SK-N-SH (cell line): ENCODE measurements around the gene DENND5B. TPM values are rescaled to one million over a fixed set of nuclear protein-coding genes. Genes with fewer than 3 reads are reported as not detected.

Source experiments
- CTCF ChIA-PET: fragments of 300-600, 350-600 bp; formaldehyde crosslinking; extraction: SDS; loops from one replicate; lab custom pipeline; 2021; lab: Yijun Ruan, JAX
- POLR2A ChIA-PET: fragments of 350-600 bp; sonication (Branson Sonifier 250); formaldehyde crosslinking; extraction: SDS; loops from one replicate; lab custom pipeline; 2020; ENCODE audit warnings: antibody characterized with exemption, inconsistent platforms; lab: Yijun Ruan, JAX
- DNase-seq: peaks from one replicate; pipeline ENCODE4 v3.0.0; 2012
- H2AFZ ChIP-seq: fragments of 200-600 bp; sonication (generic); 2 replicates; pipeline ENCODE4 v1.8.1; 2016; ENCODE audit warnings: antibody characterized with exemption, mild to moderate bottlenecking, low read depth
- H3F3A ChIP-seq: fragments of 200-600 bp; sonication (generic); replicated peaks from 2 replicates; pipeline ENCODE3; 2016; ENCODE audit warnings: antibody characterized with exemption, mild to moderate bottlenecking; ENCODE audit not compliant: insufficient read depth
- H3K27ac ChIP-seq, 2 experiments: fragments of 200-500 bp in 1 of 2; fragments of 200-600 bp in 1 of 2; sonication (Bioruptor generic) in 1 of 2; sonication (generic), shearing (Covaris generic) in 1 of 2; 2 replicates each; pipeline versions ENCODE4 v1.5.1 to v1.6.1; 2014 to 2016; ENCODE audit warnings: low read depth in 2 of 2, inconsistent platforms in 1 of 2, low read length in 1 of 2, mild to moderate bottlenecking in 1 of 2, mixed read lengths in 1 of 2
- H3K27me3 ChIP-seq: fragments of 200-600 bp; sonication (generic), shearing (Covaris generic); 2 replicates; pipeline ENCODE4 v1.6.1; 2016; ENCODE audit warnings: mixed run types; ENCODE audit not compliant: insufficient read depth
- H3K36me3 ChIP-seq, 2 experiments: fragments of 200-500 bp in 1 of 2; fragments of 200-600 bp in 1 of 2; sonication (Bioruptor generic) in 1 of 2; sonication (generic) in 1 of 2; replicated peaks in 1 of 2; 2 replicates each; pipeline versions ENCODE3 to v1.5.1; 2014 to 2016; ENCODE audit warnings: low read length in 1 of 2, mild to moderate bottlenecking in 1 of 2; ENCODE audit not compliant: insufficient read depth in 2 of 2, control insufficient read depth in 1 of 2
- H3K4me1 ChIP-seq, 2 experiments: fragments of 200-500 bp in 1 of 2; fragments of 200-600 bp in 1 of 2; sonication (Bioruptor generic) in 1 of 2; sonication (generic), shearing (Covaris generic) in 1 of 2; 2 replicates each; pipeline versions ENCODE4 v1.5.1 to v1.6.1; 2014 to 2016; ENCODE audit warnings: low read depth in 1 of 2, low read length in 1 of 2, mixed run types in 1 of 2; ENCODE audit not compliant: insufficient read depth in 2 of 2, control insufficient read depth in 1 of 2
- H3K4me2 ChIP-seq: fragments of 200-600 bp; sonication (generic), shearing (Covaris generic); 2 replicates; pipeline ENCODE4 v1.6.1; 2017; ENCODE audit warnings: mixed run types
- H3K4me3 ChIP-seq, 2 experiments: fragments of 200-500 bp in 1 of 2; fragments of 200-600 bp in 1 of 2; sonication (Bioruptor generic) in 1 of 2; sonication (generic), shearing (Covaris generic) in 1 of 2; 2 replicates each; pipeline versions ENCODE4 v1.5.1 to v1.8.1; 2014 to 2016; ENCODE audit warnings: low read depth in 2 of 2, inconsistent platforms in 1 of 2, low read length in 1 of 2, mild to moderate bottlenecking in 1 of 2, mixed read lengths in 1 of 2, moderate library complexity in 1 of 2
- H3K79me2 ChIP-seq: fragments of 200-600 bp; sonication (generic); 2 replicates; pipeline ENCODE4 v1.8.1; 2017; ENCODE audit warnings: mild to moderate bottlenecking; ENCODE audit not compliant: insufficient read depth
- H3K9ac ChIP-seq: fragments of 200-600 bp; sonication (generic); 2 replicates; pipeline ENCODE4 v1.6.1; 2017; ENCODE audit warnings: mixed run types
- H3K9me2 ChIP-seq: fragments of 200-600 bp; sonication (generic); 2 replicates; pipeline ENCODE4 v1.6.1; 2017; ENCODE audit warnings: mixed run types
- H3K9me3 ChIP-seq: fragments of 200-600 bp; sonication (generic); 2 replicates; pipeline ENCODE4 v1.6.1; 2017; ENCODE audit warnings: mixed run types, mild to moderate bottlenecking, moderate library complexity
- H4K20me1 ChIP-seq: fragments of 200-600 bp; sonication (generic); 2 replicates; pipeline ENCODE4 v1.6.1; 2017; ENCODE audit warnings: mild to moderate bottlenecking, mixed run types; ENCODE audit not compliant: insufficient read depth
- CHD2 ChIP-seq: fragments of 150-350 bp; IDR thresholded peaks from 2 replicates; pipeline ENCODE4 v1.6.1; 2018; ENCODE audit warnings: low read length; ENCODE audit not compliant: partially characterized antibody
- CTCF ChIP-seq: fragments of 200-600 bp; sonication (generic); IDR thresholded peaks from 2 replicates; pipeline ENCODE4 v1.6.1; 2017; ENCODE audit warnings: antibody characterized with exemption, mild to moderate bottlenecking, moderate library complexity
- FOXM1 ChIP-seq: IDR thresholded peaks from 2 replicates; pipeline ENCODE4 v1.4.0; 2012; ENCODE audit warnings: low read depth, mild to moderate bottlenecking
- GABPA ChIP-seq: IDR thresholded peaks from 2 replicates; pipeline ENCODE4 v1.4.0; 2012; ENCODE audit warnings: low read depth, mild to moderate bottlenecking
- MXI1 ChIP-seq: IDR thresholded peaks from 2 replicates; pipeline ENCODE4 v1.6.1; 2012; ENCODE audit warnings: mild to moderate bottlenecking, low read depth, low read length, improper control_type of control experiment
- NRF1 ChIP-seq: IDR thresholded peaks from 2 replicates; pipeline ENCODE4 v1.6.1; 2012; ENCODE audit warnings: low read depth, mild to moderate bottlenecking, low read length
- RCOR1 ChIP-seq: fragments of 150-350 bp; IDR thresholded peaks from 2 replicates; pipeline ENCODE4 v1.6.1; 2017; ENCODE audit warnings: antibody characterized with exemption, low read length
- RFX5 ChIP-seq: IDR thresholded peaks from 2 replicates; pipeline ENCODE4 v1.6.1; 2012; ENCODE audit warnings: mild to moderate bottlenecking, improper control_type of control experiment, low read length
- SMC3 ChIP-seq: IDR thresholded peaks from 2 replicates; pipeline ENCODE4 v1.6.1; 2012; ENCODE audit warnings: low read depth, low read length, improper control_type of control experiment
- USF1 ChIP-seq: IDR thresholded peaks from 2 replicates; pipeline ENCODE4 v1.4.0; 2012; ENCODE audit warnings: low read depth, borderline replicate concordance
- WGBS: methylation state at CpG from one replicate; pipeline ENCODE4 v1.1.6; 2017; ENCODE audit warnings: low lambda C conversion rate; 5-methylcytosine and 5-hydroxymethylcytosine counted together
- polyA plus RNA-seq, 3 experiments: library from polyadenylated mRNA; depleted of rRNA; stranded (reverse); fragments of >200 nt; gene quantifications; 2 replicates each; pipeline ENCODE4 v1.2.3, GENCODE V29; 2012
- TF ChIP-seq, protein P1 (sequence below): IDR thresholded peaks from 2 replicates; pipeline ENCODE4 v1.6.1; 2012; ENCODE audit warnings: mild to moderate bottlenecking, low read depth, low read length, moderate library complexity
- TF ChIP-seq, protein P2 (sequence below): IDR thresholded peaks from 2 replicates; pipeline ENCODE4 v1.4.0; 2012; ENCODE audit warnings: low read depth

DENND5B gene
- polyA plus RNA-seq, 1 of the 3 experiments (the other 2 are of a cell fraction): 5.3 TPM

DNA sequence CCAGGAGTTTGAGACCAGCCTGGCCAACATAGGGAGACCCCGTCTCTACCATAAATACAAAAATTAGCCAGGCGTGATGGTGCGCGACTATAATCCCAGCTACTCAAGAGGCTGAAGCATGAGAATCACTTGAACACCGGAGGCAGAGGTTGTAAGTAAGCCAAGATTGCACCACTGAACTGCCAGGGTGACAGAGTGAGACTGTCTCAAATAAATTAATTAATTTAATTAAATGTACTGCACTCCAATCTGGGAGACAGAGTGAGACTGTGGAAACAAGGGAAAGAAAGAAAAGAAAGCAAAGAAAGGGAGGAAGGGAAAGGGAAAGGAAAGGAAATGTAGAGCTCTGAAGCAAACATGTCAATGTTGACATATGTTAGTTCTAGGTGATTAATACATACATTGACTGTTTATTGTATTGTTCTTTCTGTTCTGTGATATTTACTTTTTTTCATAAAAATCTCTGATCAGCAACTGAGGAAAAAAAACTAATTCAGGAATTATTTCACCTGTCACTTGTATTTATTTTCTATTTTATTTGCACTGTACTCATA lies 99.6 kb downstream of the DENND5B start:
- peak overlapping the region; percentile 64 to 89; a peak in 3 of 4 replicates for H3K27ac ChIP-seq
- H3K9ac ChIP-seq: no peak overlapping the region

More for the DNA sequence above, 99.6 kb downstream of the DENND5B start:
- Histone ChIP-seq H3K4me3 (no peak overlapping the region), H3K36me3 (peaks cover 3 to 12% of the 10 kb centered on the region in 2 experiments), H3K79me2 (no peaks in the 10 kb centered on the region), H3K4me1 (peaks cover 8 to 29% of the 10 kb centered on the region in 2 experiments; a peak in 3 of 4 replicates), H3K27me3 (no peaks in the 10 kb centered on the region), H3F3A (peaks cover 24% of the 10 kb centered on the region), H3K4me2 (peak overlapping the region; percentile 61; the same call in 1 of the 2 replicates), H3K9me2 (no peaks in the 10 kb centered on the region), H2AFZ (no peak overlapping the region), H4K20me1 (no peaks in the 10 kb centered on the region), H3K9me3 (no peaks in the 10 kb centered on the region)
- WGBS: 99% methylated on average over 5 of the region's 5 CpGs
- POLR2A ChIA-PET: no interaction called here
- TF ChIP-seq FOXM1 (no peak), GABPA (no peak), USF1 (no peak), MXI1 (no peak), CTCF (no peak), NRF1 (no peak), RFX5 (no peak), SMC3 (no peak), CHD2 (no peak), RCOR1 (no peak)
- TF ChIP-seq, protein P1, sequence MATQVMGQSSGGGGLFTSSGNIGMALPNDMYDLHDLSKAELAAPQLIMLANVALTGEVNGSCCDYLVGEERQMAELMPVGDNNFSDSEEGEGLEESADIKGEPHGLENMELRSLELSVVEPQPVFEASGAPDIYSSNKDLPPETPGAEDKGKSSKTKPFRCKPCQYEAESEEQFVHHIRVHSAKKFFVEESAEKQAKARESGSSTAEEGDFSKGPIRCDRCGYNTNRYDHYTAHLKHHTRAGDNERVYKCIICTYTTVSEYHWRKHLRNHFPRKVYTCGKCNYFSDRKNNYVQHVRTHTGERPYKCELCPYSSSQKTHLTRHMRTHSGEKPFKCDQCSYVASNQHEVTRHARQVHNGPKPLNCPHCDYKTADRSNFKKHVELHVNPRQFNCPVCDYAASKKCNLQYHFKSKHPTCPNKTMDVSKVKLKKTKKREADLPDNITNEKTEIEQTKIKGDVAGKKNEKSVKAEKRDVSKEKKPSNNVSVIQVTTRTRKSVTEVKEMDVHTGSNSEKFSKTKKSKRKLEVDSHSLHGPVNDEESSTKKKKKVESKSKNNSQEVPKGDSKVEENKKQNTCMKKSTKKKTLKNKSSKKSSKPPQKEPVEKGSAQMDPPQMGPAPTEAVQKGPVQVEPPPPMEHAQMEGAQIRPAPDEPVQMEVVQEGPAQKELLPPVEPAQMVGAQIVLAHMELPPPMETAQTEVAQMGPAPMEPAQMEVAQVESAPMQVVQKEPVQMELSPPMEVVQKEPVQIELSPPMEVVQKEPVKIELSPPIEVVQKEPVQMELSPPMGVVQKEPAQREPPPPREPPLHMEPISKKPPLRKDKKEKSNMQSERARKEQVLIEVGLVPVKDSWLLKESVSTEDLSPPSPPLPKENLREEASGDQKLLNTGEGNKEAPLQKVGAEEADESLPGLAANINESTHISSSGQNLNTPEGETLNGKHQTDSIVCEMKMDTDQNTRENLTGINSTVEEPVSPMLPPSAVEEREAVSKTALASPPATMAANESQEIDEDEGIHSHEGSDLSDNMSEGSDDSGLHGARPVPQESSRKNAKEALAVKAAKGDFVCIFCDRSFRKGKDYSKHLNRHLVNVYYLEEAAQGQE: no peak
- TF ChIP-seq, protein P2, sequence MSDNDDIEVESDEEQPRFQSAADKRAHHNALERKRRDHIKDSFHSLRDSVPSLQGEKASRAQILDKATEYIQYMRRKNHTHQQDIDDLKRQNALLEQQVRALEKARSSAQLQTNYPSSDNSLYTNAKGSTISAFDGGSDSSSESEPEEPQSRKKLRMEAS: no peak
- CTCF ChIA-PET: interaction anchor here (1.2 kb wide), 1 partner anchor 20 kb away, joined by 3 read pairs; no protein-coding TSS in a partner anchor
- no peak for DNase-seq
